ENCODE results near the gene CIITA.
A peak's percentile ranks its signal among the peaks of the same experiment; 100 is the strongest.
"Not testable (repeated sequence)": the region's sequence is repeated elsewhere in the genome, so short reads cannot be mapped to it uniquely, and the experiment has no call there.

The CIITA gene

GRCh38 chr16:10918294-10919002 lies 41.4 kb downstream of the CIITA start:
- DNase-seq (ENCODE audit: low read depth in 2 of 2), result peak; percentile 56 to 68

- no peak for DNase-seq (ENCODE audit: low read depth in 2 of 2)
These were observed 42.0 kb downstream of the CIITA start for GRCh38 chr16:10919003-10919351.

- DNase-seq (ENCODE audit: low read depth in 2 of 2), result no peak
These were observed 43.9 kb downstream of the CIITA start for GRCh38 chr16:10920726-10921427.

GRCh38 chr16:10921536-10922327 lies 44.7 kb downstream of the CIITA start:
- DNase-seq (ENCODE audit: low read depth in 2 of 2), result no peak

GRCh38 chr16:10922328-10923145 lies 45.5 kb downstream of the CIITA start:
- no peak for DNase-seq (ENCODE audit: low read depth in 2 of 2)

GRCh38 chr16:10923146-10923649 lies 46.2 kb downstream of the CIITA start:
- no peak for DNase-seq (ENCODE audit: low read depth in 2 of 2)

- no peak for DNase-seq (ENCODE audit: low read depth in 2 of 2)
These were observed 46.7 kb downstream of the CIITA start for GRCh38 chr16:10923650-10924214.

- DNase-seq (ENCODE audit: low read depth in 2 of 2), result not testable (repeated sequence)
These were observed 48.3 kb downstream of the CIITA start for GRCh38 chr16:10925285-10925684.

GRCh38 chr16:10926094-10926493 lies 49.1 kb downstream of the CIITA start:
- no peak for DNase-seq (ENCODE audit: low read depth in 2 of 2)

- DNase-seq (ENCODE audit: low read depth in 2 of 2), result no peak
These were observed 49.9 kb downstream of the CIITA start for GRCh38 chr16:10926867-10927266.

GRCh38 chr16:10927497-10928112 lies 50.6 kb downstream of the CIITA start:
- DNase-seq (ENCODE audit: low read depth in 2 of 2), result no peak

- not testable (repeated sequence) for DNase-seq (ENCODE audit: low read depth in 2 of 2)
These were observed 52.1 kb downstream of the CIITA start for GRCh38 chr16:10929097-10929496.

GRCh38 chr16:10929853-10930754 lies 53.1 kb downstream of the CIITA start:
- no peak for DNase-seq (ENCODE audit: low read depth in 2 of 2)

- DNase-seq (ENCODE audit: low read depth in 2 of 2), result no peak
These were observed 53.7 kb downstream of the CIITA start for GRCh38 chr16:10930755-10931093.

- no peak for DNase-seq (ENCODE audit: low read depth in 2 of 2)
These were observed 54.1 kb downstream of the CIITA start for GRCh38 chr16:10931134-10931533.

GRCh38 chr16:10931977-10932632 lies 55.1 kb downstream of the CIITA start:
- DNase-seq (ENCODE audit: low read depth in 2 of 2), result no peak

GRCh38 chr16:10932959-10933710 lies 56.1 kb downstream of the CIITA start:
- no peak for DNase-seq (ENCODE audit: low read depth in 2 of 2)

- DNase-seq (ENCODE audit: low read depth in 2 of 2), result no peak
These were observed 56.9 kb downstream of the CIITA start for GRCh38 chr16:10933865-10934264.
